Gastroesophageal sphincter (tissue), 3 donors: ENCODE data around the gene NFKB1.

Experiments
- POLR2A ChIP-seq, 2 donors: fragments of 450-650 bp; IDR thresholded peaks; one replicate each; pipeline ENCODE4 v1.6.1; 2017; ENCODE audit warnings: antibody characterized with exemption in 2 of 2, mild to moderate bottlenecking in 2 of 2, moderate library complexity in 1 of 2
- TF ChIP-seq, protein P1 (sequence below), 4 experiments: fragments of 200-600 bp in 2 of 4; fragments of 450-650 bp in 2 of 4; sonication (generic) in 1 of 4; IDR thresholded peaks; one replicate each; pipeline ENCODE4 v1.5.1; 2017 to 2019; ENCODE audit warnings: antibody characterized with exemption in 4 of 4, mild to moderate bottlenecking in 2 of 4, moderate library complexity in 2 of 4

DNA sequence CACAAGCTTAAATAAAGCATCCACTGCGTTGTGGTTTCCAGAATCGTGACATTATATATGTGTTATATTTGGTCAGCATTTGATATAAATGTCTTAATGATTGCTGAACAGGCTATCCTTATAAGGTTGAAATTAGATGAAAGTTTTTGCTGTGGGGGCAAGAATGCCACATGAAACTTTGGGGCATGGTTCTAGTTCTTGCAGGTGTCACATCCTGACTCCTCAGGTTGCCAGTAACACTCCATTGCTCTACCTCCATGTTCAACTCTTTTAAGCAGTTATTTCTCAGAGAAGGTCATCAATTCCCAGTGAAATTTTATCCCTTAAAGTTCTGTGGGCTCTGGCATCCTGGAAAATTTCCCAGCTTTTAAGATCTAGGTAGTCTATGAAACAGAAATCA lies 33.7 kb downstream of the NFKB1 start:
- TF ChIP-seq, protein P1, sequence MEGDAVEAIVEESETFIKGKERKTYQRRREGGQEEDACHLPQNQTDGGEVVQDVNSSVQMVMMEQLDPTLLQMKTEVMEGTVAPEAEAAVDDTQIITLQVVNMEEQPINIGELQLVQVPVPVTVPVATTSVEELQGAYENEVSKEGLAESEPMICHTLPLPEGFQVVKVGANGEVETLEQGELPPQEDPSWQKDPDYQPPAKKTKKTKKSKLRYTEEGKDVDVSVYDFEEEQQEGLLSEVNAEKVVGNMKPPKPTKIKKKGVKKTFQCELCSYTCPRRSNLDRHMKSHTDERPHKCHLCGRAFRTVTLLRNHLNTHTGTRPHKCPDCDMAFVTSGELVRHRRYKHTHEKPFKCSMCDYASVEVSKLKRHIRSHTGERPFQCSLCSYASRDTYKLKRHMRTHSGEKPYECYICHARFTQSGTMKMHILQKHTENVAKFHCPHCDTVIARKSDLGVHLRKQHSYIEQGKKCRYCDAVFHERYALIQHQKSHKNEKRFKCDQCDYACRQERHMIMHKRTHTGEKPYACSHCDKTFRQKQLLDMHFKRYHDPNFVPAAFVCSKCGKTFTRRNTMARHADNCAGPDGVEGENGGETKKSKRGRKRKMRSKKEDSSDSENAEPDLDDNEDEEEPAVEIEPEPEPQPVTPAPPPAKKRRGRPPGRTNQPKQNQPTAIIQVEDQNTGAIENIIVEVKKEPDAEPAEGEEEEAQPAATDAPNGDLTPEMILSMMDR (IDR thresholded peaks at IDR 0.05) = no peak
- no peak for TF ChIP-seq POLR2A (IDR thresholded peaks at IDR 0.05)
